Activated gamma-delta T cell treated with Interleukin-2 at 50 U/mL for 16 hours (primary cell): ENCODE measurements around the gene NUP160.
"Not testable (repeated sequence)": the region's sequence is repeated elsewhere in the genome, so short reads cannot be mapped to it uniquely, and the experiment has no call there.

Experiments used
- DNase-seq: peaks from one replicate; pipeline ENCODE4 v3.0.0-alpha.2; 2020

NUP160 gene

GRCh38 chr11:47863189-47863897, 15.2 kb upstream of the NUP160 start:
- DNase-seq, result no peak

GRCh38 chr11:47861728-47862127, 13.6 kb upstream of the NUP160 start:
- DNase-seq, result no peak

GRCh38 chr11:47860536-47860935, 12.4 kb upstream of the NUP160 start:
- DNase-seq, result no peak

GRCh38 chr11:47857892-47858543, 9.9 kb upstream of the NUP160 start:
- no peak for DNase-seq

- no peak for DNase-seq
Observed at GRCh38 chr11:47857485-47857884, 9.3 kb upstream of the NUP160 start.

GRCh38 chr11:47856186-47856585, 8.0 kb upstream of the NUP160 start:
- DNase-seq, result no peak

GRCh38 chr11:47854667-47855066, 6.5 kb upstream of the NUP160 start:
- no peak for DNase-seq

- DNase-seq, result no peak
Observed at GRCh38 chr11:47852053-47852452, 3.9 kb upstream of the NUP160 start.

GRCh38 chr11:47850337-47850736, 2.2 kb upstream of the NUP160 start:
- no peak for DNase-seq

GRCh38 chr11:47848700-47849155, 578 bp upstream of the NUP160 start:
- no peak for DNase-seq

GRCh38 chr11:47847537-47847891, 636 bp downstream of the NUP160 start:
- DNase-seq, result no peak

- DNase-seq, result no peak
Observed at GRCh38 chr11:47846998-47847397, 1.2 kb downstream of the NUP160 start.

GRCh38 chr11:47843361-47844055, 4.6 kb downstream of the NUP160 start:
- no peak for DNase-seq

- no peak for DNase-seq
Observed at GRCh38 chr11:47842749-47843148, 5.4 kb downstream of the NUP160 start.

- DNase-seq, result no peak
Observed at GRCh38 chr11:47837929-47838328, 10.2 kb downstream of the NUP160 start.

GRCh38 chr11:47837292-47837691, 10.9 kb downstream of the NUP160 start:
- no peak for DNase-seq

GRCh38 chr11:47830013-47830412, 18.1 kb downstream of the NUP160 start:
- not testable (repeated sequence) for DNase-seq

GRCh38 chr11:47828284-47828683, 19.9 kb downstream of the NUP160 start:
- DNase-seq, result no peak

- not testable (repeated sequence) for DNase-seq
Observed at GRCh38 chr11:47822664-47823063, 25.5 kb downstream of the NUP160 start.

- no peak for DNase-seq
Observed at GRCh38 chr11:47819743-47820142, 28.4 kb downstream of the NUP160 start.

GRCh38 chr11:47800759-47801158, 47.4 kb downstream of the NUP160 start:
- DNase-seq, result no peak

GRCh38 chr11:47797633-47798032, 50.5 kb downstream of the NUP160 start:
- DNase-seq, result no peak

GRCh38 chr11:47791774-47792430, 56.2 kb downstream of the NUP160 start:
- DNase-seq, result no peak

GRCh38 chr11:47790017-47790416, 58.1 kb downstream of the NUP160 start:
- not testable (repeated sequence) for DNase-seq
